K562 (cell line): ENCODE results near the gene MGAT5. TPM values are rescaled to one million over a fixed set of nuclear protein-coding genes. Genes with fewer than 3 reads are reported as not detected.

Source experiments
- ATAC-seq: fragments of 200-7000 bp; cut with Tn5 transposase; 3 replicates; pipeline ENCODE4 v1.9.1; 2020; ENCODE audit warnings: moderate library complexity
- BruUV-seq: library from RNA; stranded (reverse); fragments of 400-500 nt; replicated peaks from 2 replicates; lab custom pipeline; 2021; lab: Mats Ljungman, UMichigan
- CTCF ChIA-PET: fragments of 300-600 bp; formaldehyde crosslinking; extraction: SDS; loops from one replicate; lab custom pipeline; 2021; ENCODE audit warnings: low intra/inter-chr PET ratio; lab: Yijun Ruan, JAX
- POLR2A ChIA-PET: fragments of 300-600, 350-650 bp; sonication (Branson Sonifier 250); formaldehyde crosslinking; extraction: SDS; loops from one replicate; lab custom pipeline; 2021; ENCODE audit warnings: antibody characterized with exemption, inconsistent platforms; lab: Yijun Ruan, JAX
- DNase-seq, 4 experiments: peaks; one replicate each; pipeline versions ENCODE4 v3.0.0 to v3.0.0-alpha.2; 2011 to 2018; ENCODE audit warnings: low spot score in 3 of 4, mixed read lengths in 3 of 4; ENCODE audit errors: extremely low read depth in 1 of 4
- FAIRE-seq: peaks from 2 replicates; lab custom pipeline; 2011; peaks lifted over from hg19 to GRCh38; lab: Jason Lieb, UNC
- H2AFZ ChIP-seq: 2 replicates; pipeline ENCODE4 v1.6.0; 2011; ENCODE audit warnings: low read depth, low read length, control low read depth, inconsistent platforms
- H3K27ac ChIP-seq: fragments of 200-600 bp; 3 replicates; pipeline ENCODE4 v1.8.0; 2011; ENCODE audit warnings: low read depth, mild to moderate bottlenecking, control low read depth, inconsistent platforms, low read length, moderate library complexity, mixed read lengths; ENCODE audit errors: extremely low read depth
- H3K27me3 ChIP-seq, 2 experiments: fragments of 300-600 bp in 1 of 2; 2 replicates in 1 of 2; 3 replicates in 1 of 2; pipeline versions ENCODE4 v1.6.0 to v1.8.0; 2011; ENCODE audit warnings: inconsistent platforms in 2 of 2, low read length in 2 of 2, mild to moderate bottlenecking in 1 of 2, mixed read lengths in 1 of 2, moderate library complexity in 1 of 2; ENCODE audit not compliant: control insufficient read depth in 2 of 2, insufficient read depth in 2 of 2
- H3K36me3 ChIP-seq: fragments of 300-600 bp; 3 replicates; pipeline ENCODE4 v1.8.0; 2011; ENCODE audit warnings: mild to moderate bottlenecking, low read length, inconsistent platforms; ENCODE audit not compliant: control insufficient read depth, insufficient read depth
- H3K4me1 ChIP-seq, 2 experiments: fragments of 200-600 bp in 1 of 2; replicated peaks in 1 of 2; 2 replicates in 1 of 2; 3 replicates in 1 of 2; pipeline versions ENCODE4 v1.5.1 to v1.8.0; 2011; ENCODE audit warnings: inconsistent platforms in 2 of 2, low read length in 2 of 2, mild to moderate bottlenecking in 1 of 2, mixed read lengths in 1 of 2, moderate library complexity in 1 of 2; ENCODE audit not compliant: control insufficient read depth in 2 of 2, insufficient read depth in 2 of 2
- H3K4me2 ChIP-seq: 2 replicates; pipeline ENCODE4 v1.6.1; 2011; ENCODE audit warnings: low read length, control low read depth, inconsistent platforms, mixed read lengths; ENCODE audit not compliant: insufficient read depth
- H3K4me3 ChIP-seq: fragments of 200-600 bp; sonication (generic), shearing (Covaris generic); 2 replicates; pipeline ENCODE4 v1.5.1; 2016; ENCODE audit warnings: control low read depth, inconsistent platforms
- H3K79me2 ChIP-seq: fragments of 200-600 bp; 3 replicates; pipeline ENCODE4 v1.8.0; 2011; ENCODE audit warnings: low read length, inconsistent platforms; ENCODE audit not compliant: control insufficient read depth, insufficient read depth
- H3K9ac ChIP-seq, 2 experiments: 2 replicates each; pipeline versions ENCODE4 v1.6.0 to v1.6.1; 2011; ENCODE audit warnings: low read depth in 2 of 2, low read length in 2 of 2, control low read depth in 1 of 2, inconsistent platforms in 1 of 2, mild to moderate bottlenecking in 1 of 2, mixed read lengths in 1 of 2; ENCODE audit not compliant: insufficient read depth in 1 of 2
- H3K9me1 ChIP-seq: one replicate; pipeline ENCODE4 v1.6.0; 2011; ENCODE audit warnings: inconsistent platforms, mild to moderate bottlenecking, low read length, moderate library complexity; ENCODE audit not compliant: control insufficient read depth, insufficient read depth
- H3K9me3 ChIP-seq: replicated peaks from 2 replicates; pipeline ENCODE4 v1.5.1; 2011; ENCODE audit warnings: low read depth, low read length, inconsistent platforms; ENCODE audit not compliant: control insufficient read depth, insufficient read depth
- H4K20me1 ChIP-seq: replicated peaks from 2 replicates; pipeline ENCODE4 v1.6.1; 2011; ENCODE audit warnings: low read length, inconsistent platforms, mixed read lengths; ENCODE audit not compliant: control insufficient read depth, insufficient read depth
- CTCF ChIP-seq, 3 experiments: IDR thresholded peaks in 2 of 3; conservative IDR thresholded peaks in 1 of 3; 2 replicates each; pipeline ENCODE4 v1.5.1; 2011 to 2012; ENCODE audit warnings: low read length in 3 of 3, mild to moderate bottlenecking in 3 of 3, control low read depth in 2 of 3, improper control_type of control experiment in 1 of 3, inconsistent platforms in 1 of 3, low read depth in 1 of 3, mixed read lengths in 1 of 3, moderate library complexity in 1 of 3; ENCODE audit not compliant: insufficient read depth in 2 of 3
- KAT7 ChIP-seq: sonication (generic); formaldehyde crosslinking; IDR thresholded peaks from 2 replicates; pipeline ENCODE4 v1.8.0; 2022; ENCODE audit warnings: missing genetic modification reagents, mild to moderate bottlenecking, borderline replicate concordance
- MGA ChIP-seq: fragments of 450-650 bp; IDR thresholded peaks from 2 replicates; pipeline ENCODE4 v1.6.1; 2016; ENCODE audit warnings: mild to moderate bottlenecking, moderate library complexity
- NRF1 ChIP-seq, 2 experiments: fragments of 450-650 bp; IDR thresholded peaks in 1 of 2; conservative IDR thresholded peaks in 1 of 2; 2 replicates each; pipeline ENCODE4 v1.6.1; 2014; ENCODE audit warnings: mild to moderate bottlenecking in 2 of 2
- POLR2B ChIP-seq: fragments of 450-650 bp; IDR thresholded peaks from 2 replicates; pipeline ENCODE4 v1.6.1; 2018; ENCODE audit warnings: low read depth; ENCODE audit not compliant: partially characterized antibody
- RFX7 ChIP-seq: fragments of 250-450 bp; sonication (Bioruptor Pico); IDR thresholded peaks from 2 replicates; pipeline ENCODE4 v1.5.1; 2021; ENCODE audit warnings: mild to moderate bottlenecking
- SMARCB1 ChIP-seq: IDR thresholded peaks from 2 replicates; pipeline ENCODE4 v1.6.1; 2011; ENCODE audit warnings: improper control_type of control experiment, low read depth; ENCODE audit not compliant: insufficient read length
- TAL1 ChIP-seq: fragments of 450-650 bp; IDR thresholded peaks from 2 replicates; pipeline ENCODE4 v1.6.1; 2016; ENCODE audit warnings: mild to moderate bottlenecking
- ZNF24 ChIP-seq: fragments of 450-650 bp; IDR thresholded peaks from 2 replicates; pipeline ENCODE4 v1.6.1; 2016
- WGBS: fragments of 100-300 bp; shearing (Covaris generic); methylation state at CpG from one replicate; pipeline ENCODE4 v1.1.6; 2016; ENCODE audit warnings: low coverage, mixed read lengths; ENCODE audit not compliant: insufficient coverage; ENCODE audit errors: missing lambda C conversion rate; 5-methylcytosine and 5-hydroxymethylcytosine counted together
- in situ Hi-C: fragments of 300-500 bp; cut with MboI; formaldehyde crosslinking; loops from 4 replicates; pipeline ENCODE4 v1.15.0; 2018; ENCODE audit warnings: inconsistent platforms, mixed read lengths
- intact Hi-C: fragments of 100-400 bp; cut with micrococcal nuclease; formaldehyde crosslinking; loops from 2 replicates; pipeline ENCODE4 v1.14.2; 2022
- polyA plus RNA-seq, 8 experiments: library from polyadenylated mRNA; depleted of rRNA in 4 of 8; stranded (reverse) in 5 of 8; unstranded in 3 of 8; fragments of >200 nt; fragmentation: Nextera tagmentation in 2 of 8; fragmentation: Illumina TruSeq in 1 of 8; extraction: Ambion mirVana in 2 of 8; extraction: Trizol in 1 of 8; gene quantifications; 2 replicates each; pipeline versions ENCODE4 v1.2.1 to v1.2.3, GENCODE V29; 2011 to 2014; ENCODE audit warnings: inconsistent platforms in 1 of 8, missing spikeins in 1 of 8
- total RNA-seq, 7 experiments: library from RNA; depleted of rRNA in 6 of 7; stranded (reverse); fragments of >200 nt in 6 of 7; fragmentation: Illumina TruSeq in 2 of 7; extraction: Trizol in 2 of 7; gene quantifications; 2 replicates each; pipeline versions ENCODE4 v1.2.1 to v1.2.3, GENCODE V29; 2011 to 2021; ENCODE audit warnings: low replicate concordance in 1 of 7

MGAT5 gene
- total and polyA plus RNA-seq, 9 of the 15 experiments (the other 6 are each of a cell fraction or from before 2014, with no cell fraction given) = 1.6 to 18.6 (median 11.1) TPM

- Histone ChIP-seq H4K20me1 (no peaks in the 10 kb centered on the region), H3K4me1 (no peaks in the 10 kb centered on the region; a peak in 1 of 5 replicates), H3K36me3 (no peaks in the 10 kb centered on the region), H3K27ac (no peak overlapping the region), H3K79me2 (no peaks in the 10 kb centered on the region), H3K4me2 (no peak overlapping the region), H3K9me3 (no peaks in the 10 kb centered on the region), H3K27me3 (no peaks in the 10 kb centered on the region), H3K9ac (no peak overlapping the region), H3K9me1 (no peaks in the 10 kb centered on the region), H3K4me3 (no peak overlapping the region), H2AFZ (no peak overlapping the region)
- no peak for DNase-seq
- ChIA-PET POLR2A (no interaction called here), CTCF (no interaction called here)
- no TSS peak for BruUV-seq
- no peak for ATAC-seq
- intact Hi-C loops (loop anchor here (2.0 to 5.0 kb wide), 3 partner anchors 167 to 527 kb away; no protein-coding TSS in a partner anchor), in situ Hi-C loops (loop anchor here (25.0 kb wide), 2 partner anchors 302 to 527 kb away; no protein-coding TSS in a partner anchor)
- WGBS = 42% methylated on average over 2 of the region's 2 CpGs
- no peak for FAIRE-seq
- TF ChIP-seq POLR2B (no peak), RFX7 (no peak), ZNF24 (no peak), KAT7 (no peak), CTCF (IDR thresholded peaks at IDR 0.05 in 2 of 3, conservative IDR thresholded peaks at IDR 0.05 in 1 of 3; ENCODE audit: insufficient read depth in 2 of 3, low read depth in 1 of 3, low read length in 3 of 3) (no peak), MGA (no peak), TAL1 (no peak), NRF1 (conservative IDR thresholded peaks at IDR 0.05 in 1 of 2, IDR thresholded peaks at IDR 0.05 in 1 of 2) (no peak), SMARCB1 (no peak)
Measured at GRCh38 chr2:134413912-134414311, 160.0 kb downstream of the MGAT5 start.
